Spleen (tissue), 7 donors: ENCODE data around the gene CALHM2.

Experiments
- POLR2A ChIP-seq, 3 donors: fragments of 450-650 bp; IDR thresholded peaks; one replicate each; pipeline ENCODE4 v1.5.1; 2017; ENCODE audit warnings: antibody characterized with exemption in 3 of 3, mild to moderate bottlenecking in 1 of 3
- POLR2AphosphoS5 ChIP-seq, 3 donors: sonication (generic); formaldehyde crosslinking; IDR thresholded peaks; one replicate each; pipeline ENCODE4 v1.5.1; 2017; ENCODE audit warnings: antibody characterized with exemption in 3 of 3
- TF ChIP-seq, protein P1 (sequence below), 11 experiments: fragments of 200-600 bp in 7 of 11; fragments of 450-650 bp in 4 of 11; sonication (generic) in 4 of 11; IDR thresholded peaks in 8 of 11; conservative IDR thresholded peaks in 3 of 11; 1 replicate in 7 of 11; 2 replicates in 4 of 11; pipeline versions ENCODE4 v1.4.0 to v1.8.0; 2016 to 2021; ENCODE audit warnings: antibody characterized with exemption in 11 of 11, inconsistent platforms in 4 of 11, mild to moderate bottlenecking in 1 of 11
- donor health status: DM: no; HTN: no; CAD: no; lungs with moderate emphysema.
- donor health status: DM: no; HTN: no; CAD: no.
- donor health status: DM: no; HTN: no; CAD: no.

- TF ChIP-seq, protein P1, sequence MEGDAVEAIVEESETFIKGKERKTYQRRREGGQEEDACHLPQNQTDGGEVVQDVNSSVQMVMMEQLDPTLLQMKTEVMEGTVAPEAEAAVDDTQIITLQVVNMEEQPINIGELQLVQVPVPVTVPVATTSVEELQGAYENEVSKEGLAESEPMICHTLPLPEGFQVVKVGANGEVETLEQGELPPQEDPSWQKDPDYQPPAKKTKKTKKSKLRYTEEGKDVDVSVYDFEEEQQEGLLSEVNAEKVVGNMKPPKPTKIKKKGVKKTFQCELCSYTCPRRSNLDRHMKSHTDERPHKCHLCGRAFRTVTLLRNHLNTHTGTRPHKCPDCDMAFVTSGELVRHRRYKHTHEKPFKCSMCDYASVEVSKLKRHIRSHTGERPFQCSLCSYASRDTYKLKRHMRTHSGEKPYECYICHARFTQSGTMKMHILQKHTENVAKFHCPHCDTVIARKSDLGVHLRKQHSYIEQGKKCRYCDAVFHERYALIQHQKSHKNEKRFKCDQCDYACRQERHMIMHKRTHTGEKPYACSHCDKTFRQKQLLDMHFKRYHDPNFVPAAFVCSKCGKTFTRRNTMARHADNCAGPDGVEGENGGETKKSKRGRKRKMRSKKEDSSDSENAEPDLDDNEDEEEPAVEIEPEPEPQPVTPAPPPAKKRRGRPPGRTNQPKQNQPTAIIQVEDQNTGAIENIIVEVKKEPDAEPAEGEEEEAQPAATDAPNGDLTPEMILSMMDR (IDR thresholded peaks at IDR 0.05 in 8 of 11, conservative IDR thresholded peaks at IDR 0.05 in 3 of 11): no peak
- TF ChIP-seq POLR2AphosphoS5 (IDR thresholded peaks at IDR 0.05) (peak; percentile 5 to 57 (median 54)), POLR2A (IDR thresholded peaks at IDR 0.05) (no peak)
Observed at GRCh38 chr10:103445366-103445765, 6.8 kb downstream of the CALHM2 start.
